ENCODE data around the gene PI4K2B. TPM values are rescaled to one million over a fixed set of nuclear protein-coding genes. Genes with fewer than 3 reads are reported as not detected.
"Not testable (repeated sequence)": the region's sequence is repeated elsewhere in the genome, so short reads cannot be mapped to it uniquely, and the experiment has no call there.

PI4K2B gene
- total RNA-seq, 1 donor from 2014 or later = 9.8 TPM

DNA sequence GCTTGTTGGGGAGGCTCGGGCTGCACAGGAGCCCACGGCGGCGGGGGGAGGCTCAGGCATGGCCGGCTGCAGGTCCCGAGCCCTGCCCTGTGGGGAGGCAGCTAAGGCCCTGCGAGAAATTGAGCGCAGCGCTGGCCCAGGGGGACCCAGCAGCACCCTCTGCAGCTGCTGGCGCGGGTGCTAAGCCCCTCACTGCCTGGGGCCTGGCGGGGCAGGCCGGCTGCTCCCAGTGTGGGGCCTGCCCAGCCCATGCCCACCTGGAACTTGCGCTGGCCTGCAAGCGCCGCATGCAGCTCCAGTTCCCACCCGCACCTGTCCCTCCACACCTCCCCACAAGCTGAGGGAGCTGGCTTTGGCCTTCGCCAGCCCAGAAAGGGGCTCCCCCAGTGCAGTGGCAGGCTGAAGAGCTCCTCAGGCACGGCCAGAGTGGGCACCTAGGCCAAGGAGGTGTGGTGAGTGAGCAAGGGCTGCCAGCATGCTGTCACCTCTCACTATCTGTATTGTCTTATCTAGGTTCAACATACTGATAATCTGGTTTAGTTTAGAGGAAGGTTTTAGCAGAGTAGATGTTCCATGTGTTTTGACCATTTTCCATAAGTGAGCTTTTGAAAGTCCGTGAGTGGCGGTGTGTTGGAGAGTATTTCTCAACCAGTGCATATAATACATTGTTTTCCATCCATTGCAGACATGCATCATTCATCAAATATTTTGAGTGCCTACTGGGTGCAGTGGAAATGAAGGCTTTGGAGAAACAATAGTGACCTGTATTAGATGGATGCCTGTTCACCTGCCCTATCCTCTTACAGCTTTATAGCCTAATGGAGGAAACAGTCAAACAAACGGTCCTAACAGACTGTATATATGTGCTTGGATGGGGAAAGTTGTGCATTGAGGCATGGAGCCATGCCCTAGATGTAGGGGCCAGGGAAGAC lies 13.1 kb downstream of the PI4K2B start:
- intact Hi-C loops (cut with DNase I) = no loop called here
- H3K36me3 ChIP-seq = no peaks in the 10 kb centered on the region
- H3K4me3 ChIP-seq = no peak overlapping the region
- DNase-seq (ENCODE audit: low spot score in 2 of 2) = no peak
- no peaks in the 10 kb centered on the region for H3K27me3 ChIP-seq
- no peaks in the 10 kb centered on the region for H3K4me1 ChIP-seq
- TF ChIP-seq, protein P1, sequence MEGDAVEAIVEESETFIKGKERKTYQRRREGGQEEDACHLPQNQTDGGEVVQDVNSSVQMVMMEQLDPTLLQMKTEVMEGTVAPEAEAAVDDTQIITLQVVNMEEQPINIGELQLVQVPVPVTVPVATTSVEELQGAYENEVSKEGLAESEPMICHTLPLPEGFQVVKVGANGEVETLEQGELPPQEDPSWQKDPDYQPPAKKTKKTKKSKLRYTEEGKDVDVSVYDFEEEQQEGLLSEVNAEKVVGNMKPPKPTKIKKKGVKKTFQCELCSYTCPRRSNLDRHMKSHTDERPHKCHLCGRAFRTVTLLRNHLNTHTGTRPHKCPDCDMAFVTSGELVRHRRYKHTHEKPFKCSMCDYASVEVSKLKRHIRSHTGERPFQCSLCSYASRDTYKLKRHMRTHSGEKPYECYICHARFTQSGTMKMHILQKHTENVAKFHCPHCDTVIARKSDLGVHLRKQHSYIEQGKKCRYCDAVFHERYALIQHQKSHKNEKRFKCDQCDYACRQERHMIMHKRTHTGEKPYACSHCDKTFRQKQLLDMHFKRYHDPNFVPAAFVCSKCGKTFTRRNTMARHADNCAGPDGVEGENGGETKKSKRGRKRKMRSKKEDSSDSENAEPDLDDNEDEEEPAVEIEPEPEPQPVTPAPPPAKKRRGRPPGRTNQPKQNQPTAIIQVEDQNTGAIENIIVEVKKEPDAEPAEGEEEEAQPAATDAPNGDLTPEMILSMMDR (IDR thresholded peaks at IDR 0.05) = no peak
- no peak overlapping the region for H3K27ac ChIP-seq
- H3K9me3 ChIP-seq = no peaks in the 10 kb centered on the region

DNA sequence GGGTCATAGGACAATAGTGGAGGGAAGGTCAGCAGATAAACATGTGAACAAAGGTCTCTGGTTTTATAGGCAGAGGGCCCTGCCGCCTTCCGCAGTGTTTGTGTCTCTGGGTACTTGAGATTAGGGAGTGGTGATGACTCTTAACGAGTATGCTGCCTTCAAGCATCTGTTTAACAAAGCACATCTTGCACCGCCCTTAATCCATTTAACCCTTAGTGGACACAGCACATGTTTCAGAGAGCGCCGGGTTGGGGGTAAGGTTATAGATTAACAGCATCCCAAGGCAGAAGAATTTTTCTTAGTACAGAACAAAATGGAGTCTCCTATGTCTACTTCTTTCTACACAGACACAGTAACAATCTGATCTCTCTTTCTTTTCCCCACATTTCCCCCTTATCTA lies 15.0 kb downstream of the PI4K2B start:
- H3K4me1 ChIP-seq; H3K27me3 ChIP-seq; intact Hi-C loops (cut with DNase I); H3K4me3 ChIP-seq; H3K36me3 ChIP-seq; H3K9me3 ChIP-seq; H3K27ac ChIP-seq; DNase-seq (ENCODE audit: low spot score in 2 of 2): not testable (repeated sequence)

DNA sequence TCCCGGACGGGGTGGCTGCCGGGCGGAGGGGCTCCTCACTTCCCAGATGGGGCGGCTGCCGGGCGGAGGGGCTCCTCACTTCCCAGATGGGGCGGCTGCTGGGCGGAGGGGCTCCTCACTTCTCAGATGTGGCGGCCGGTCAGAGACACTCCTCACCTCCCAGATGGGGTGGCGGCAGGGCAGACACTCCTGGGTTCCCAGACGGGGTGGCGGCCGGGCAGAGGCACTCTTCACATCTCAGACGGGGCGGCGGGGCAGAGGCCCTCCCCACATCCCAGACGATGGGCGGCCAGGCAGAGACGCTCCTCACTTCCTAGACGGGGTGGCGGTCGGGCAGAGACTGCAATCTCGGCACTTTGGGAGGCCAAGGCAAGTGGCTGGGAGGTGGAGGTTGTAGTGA lies 15.7 kb downstream of the PI4K2B start:
- intact Hi-C loops (cut with DNase I); H3K27me3 ChIP-seq; H3K9me3 ChIP-seq; H3K4me3 ChIP-seq; DNase-seq (ENCODE audit: low spot score in 2 of 2); H3K4me1 ChIP-seq; H3K36me3 ChIP-seq; H3K27ac ChIP-seq: not testable (repeated sequence)

DNA sequence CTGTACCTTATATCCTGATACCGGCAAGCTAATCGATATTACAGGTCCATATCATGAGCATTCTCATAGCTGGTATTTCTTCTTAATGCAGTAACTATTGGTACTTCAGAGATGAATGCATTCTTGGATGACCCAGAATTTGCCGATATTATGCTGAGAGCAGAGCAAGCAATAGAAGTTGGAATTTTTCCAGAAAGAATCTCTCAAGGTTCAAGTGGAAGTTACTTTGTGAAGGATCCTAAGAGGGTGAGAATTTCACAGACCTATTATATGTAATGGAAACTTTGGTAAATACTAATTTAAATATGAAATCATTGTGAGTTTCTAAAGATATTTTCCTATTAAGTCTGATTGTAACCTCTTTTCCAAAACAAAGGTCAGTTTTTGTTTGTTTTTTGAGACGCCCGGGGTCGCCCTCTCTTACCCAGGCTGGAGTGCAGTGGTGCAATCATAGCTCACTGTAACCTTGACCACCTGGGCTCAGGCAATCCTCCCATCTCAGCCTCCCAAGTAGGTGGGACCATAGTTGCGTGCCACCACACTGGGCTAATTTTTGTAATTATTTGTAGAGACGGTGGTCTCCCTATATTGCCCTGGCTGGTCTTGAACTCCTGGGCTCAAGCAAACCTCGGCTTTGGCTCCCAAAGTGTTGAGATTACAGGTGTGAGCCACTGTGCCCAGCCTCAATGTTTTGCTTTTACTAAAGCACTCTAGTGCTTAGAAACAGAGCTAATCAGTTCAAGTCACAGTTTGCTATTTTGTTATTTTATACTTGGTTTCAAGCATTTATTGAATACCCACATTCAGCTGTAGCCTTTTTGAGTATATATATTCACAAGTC lies 18.6 kb downstream of the PI4K2B start:
- intact Hi-C loops (cut with DNase I) = no loop called here
- no peaks in the 10 kb centered on the region for H3K9me3 ChIP-seq
- no peaks in the 10 kb centered on the region for H3K27me3 ChIP-seq
- H3K4me3 ChIP-seq = no peak overlapping the region
- H3K27ac ChIP-seq = no peak overlapping the region
- H3K36me3 ChIP-seq = peaks cover 16 to 27% of the 10 kb centered on the region in 2 donors
- H3K4me1 ChIP-seq = peaks cover 0 to 3% of the 10 kb centered on the region in 2 donors
- no peak for DNase-seq (ENCODE audit: low spot score in 2 of 2)
- TF ChIP-seq, protein P1 (IDR thresholded peaks at IDR 0.05) = no peak

DNA sequence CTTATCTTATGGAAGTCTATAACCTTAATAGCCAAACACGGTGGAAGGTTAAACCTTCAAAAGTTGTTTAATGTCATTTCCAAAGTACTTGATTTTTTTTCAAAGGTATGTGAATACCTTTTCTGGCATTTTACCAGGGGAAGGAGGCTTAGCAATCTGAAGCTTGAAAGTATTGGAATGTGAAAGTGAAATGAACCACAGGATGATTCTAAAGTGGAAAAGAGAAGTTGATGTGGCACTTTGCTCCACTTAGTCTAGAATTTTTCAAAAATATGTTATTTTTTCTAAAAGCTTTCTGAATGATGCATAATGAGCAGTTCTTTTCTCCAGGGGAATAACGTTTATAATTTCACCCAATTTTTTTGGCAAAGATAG lies 19.2 kb downstream of the PI4K2B start:
- peaks cover 16 to 27% of the 10 kb centered on the region in 2 donors for H3K36me3 ChIP-seq
- peaks cover 0 to 3% of the 10 kb centered on the region in 2 donors for H3K4me1 ChIP-seq
- intact Hi-C loops (cut with DNase I) = no loop called here
- no peak for DNase-seq (ENCODE audit: low spot score in 2 of 2)
- no peaks in the 10 kb centered on the region for H3K9me3 ChIP-seq
- no peak overlapping the region for H3K27ac ChIP-seq
- H3K4me3 ChIP-seq = no peak overlapping the region
- no peaks in the 10 kb centered on the region for H3K27me3 ChIP-seq
- TF ChIP-seq, protein P1 (IDR thresholded peaks at IDR 0.05) = no peak

DNA sequence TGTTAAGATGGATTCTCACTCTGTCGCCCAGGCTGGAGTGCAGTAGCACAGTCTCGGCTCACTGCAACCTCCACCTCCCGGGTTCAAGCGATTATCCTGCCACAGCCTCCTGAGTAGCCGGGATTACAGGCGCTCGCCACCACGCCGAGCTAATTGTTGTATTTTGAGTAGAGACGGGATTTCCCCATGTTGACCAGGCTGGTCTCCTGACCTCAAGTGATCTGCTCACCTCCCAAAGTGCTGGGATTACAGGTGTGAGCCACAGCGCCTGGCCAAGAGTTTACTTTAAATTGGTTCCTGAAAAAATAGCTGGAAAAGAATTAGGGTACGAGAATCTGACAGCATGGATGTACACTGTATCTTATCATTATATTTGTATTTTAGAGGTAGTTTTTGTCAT lies 20.0 kb downstream of the PI4K2B start:
- H3K4me1 ChIP-seq; H3K4me3 ChIP-seq; DNase-seq (ENCODE audit: low spot score in 2 of 2); H3K27me3 ChIP-seq; intact Hi-C loops (cut with DNase I); H3K9me3 ChIP-seq; H3K27ac ChIP-seq: not testable (repeated sequence)
- H3K36me3 ChIP-seq = peaks cover 16 to 27% of the 10 kb centered on the region in 2 donors

Measured in ascending aorta (tissue), 2 donors.